Glutamatergic neuron (in vitro differentiated cells): Measurements from ENCODE around the gene PDRG1. TPM values are rescaled to one million over a fixed set of nuclear protein-coding genes. Genes with fewer than 3 reads are reported as not detected.

Experiments
- DNase-seq: peaks from one replicate; pipeline ENCODE4 v3.0.0; 2022
- H3K27ac Mint-ChIP-seq: one replicate; pipeline ENCODE4 v1.8.0; 2020; ENCODE audit warnings: mild to moderate bottlenecking, mixed read lengths, inconsistent platforms; ENCODE audit not compliant: unreplicated experiment
- H3K27me3 Mint-ChIP-seq: one replicate; pipeline ENCODE4 v1.8.0; 2020; ENCODE audit warnings: mild to moderate bottlenecking, moderate library complexity, mixed read lengths, inconsistent platforms; ENCODE audit not compliant: unreplicated experiment
- H3K36me3 Mint-ChIP-seq: one replicate; pipeline ENCODE4 v1.8.0; 2020; ENCODE audit warnings: mild to moderate bottlenecking, mixed read lengths, inconsistent platforms; ENCODE audit not compliant: unreplicated experiment
- H3K4me1 Mint-ChIP-seq: one replicate; pipeline ENCODE4 v1.8.0; 2020; ENCODE audit warnings: mild to moderate bottlenecking, low read depth, mixed read lengths, inconsistent platforms; ENCODE audit not compliant: unreplicated experiment
- H3K4me3 Mint-ChIP-seq: one replicate; pipeline ENCODE4 v1.8.0; 2020; ENCODE audit warnings: mild to moderate bottlenecking, mixed read lengths, inconsistent platforms; ENCODE audit not compliant: unreplicated experiment
- H3K9me3 Mint-ChIP-seq: one replicate; pipeline ENCODE4 v1.8.0; 2020; ENCODE audit warnings: mild to moderate bottlenecking, moderate library complexity, mixed read lengths, inconsistent platforms; ENCODE audit not compliant: unreplicated experiment
- CTCF ChIP-seq: fragments of 200-600 bp; sonication (generic); IDR thresholded peaks from one replicate; pipeline ENCODE4 v1.5.0; 2021; ENCODE audit not compliant: partially characterized antibody, unreplicated experiment
- total RNA-seq: library from RNA; stranded (reverse); fragmentation: NEBNext Ultra II Directional; extraction: Animal tissue kit (Norgen Biotek cat#: 25700); gene quantifications from one replicate; pipeline ENCODE4 v1.2.1, GENCODE V29; 2021; ENCODE audit not compliant: unreplicated experiment

PDRG1 gene
- total RNA-seq, 1 donor from 2014 or later, result 69.5 TPM

DNA sequence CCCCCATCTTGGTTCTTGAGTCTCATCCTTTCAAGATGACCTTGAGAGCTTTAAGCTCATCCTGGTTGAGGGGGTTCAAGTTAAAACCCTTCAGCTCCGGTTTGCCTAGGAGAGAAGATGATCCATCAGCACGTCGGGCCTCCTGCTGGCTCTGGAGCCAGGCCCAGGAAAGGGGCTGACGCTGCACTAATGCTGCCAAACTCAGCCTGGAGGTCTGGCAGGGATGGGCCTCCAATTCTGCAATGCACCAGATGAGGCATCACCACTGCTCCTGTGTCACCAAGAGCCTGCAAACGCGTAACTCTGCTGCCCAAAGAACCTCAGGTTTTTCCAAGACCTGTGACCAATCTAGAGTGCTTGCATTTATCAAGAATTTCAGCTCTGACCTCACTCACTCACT is 6.1 kb downstream of the PDRG1 start:
- peaks cover 17% of the 10 kb centered on the region for H3K36me3 Mint-ChIP-seq
- peaks cover 6% of the 10 kb centered on the region for H3K9me3 Mint-ChIP-seq
- TF ChIP-seq CTCF, result no peak
- H3K27me3 Mint-ChIP-seq, result peaks cover 6% of the 10 kb centered on the region
- H3K4me3 Mint-ChIP-seq, result no peak overlapping the region
- DNase-seq, result peak; percentile 6
- H3K27ac Mint-ChIP-seq, result no peak overlapping the region
- peaks cover 16% of the 10 kb centered on the region for H3K4me1 Mint-ChIP-seq

DNA sequence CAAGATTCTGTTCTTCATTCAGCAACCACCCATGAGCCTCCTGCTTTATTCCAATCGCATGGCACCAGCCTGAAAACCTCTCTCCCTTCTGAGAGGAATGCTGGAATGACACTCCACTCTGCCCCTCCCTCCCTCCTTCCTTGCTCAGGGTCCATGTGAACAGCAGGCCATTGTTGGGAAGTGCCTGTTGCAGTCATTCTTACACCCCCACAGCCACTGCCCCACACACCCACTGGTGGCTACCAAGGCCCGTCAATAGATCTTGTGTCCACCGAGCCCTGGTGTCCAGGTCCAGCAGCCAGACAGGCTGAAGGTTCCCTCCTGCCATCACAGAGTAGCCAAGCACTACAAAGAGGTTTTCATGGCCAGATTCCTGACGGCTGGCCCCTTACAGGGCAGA is 6.5 kb downstream of the PDRG1 start:
- no peak overlapping the region for H3K27ac Mint-ChIP-seq
- peak; percentile 15 for DNase-seq
- H3K4me1 Mint-ChIP-seq, result peaks cover 13% of the 10 kb centered on the region
- H3K27me3 Mint-ChIP-seq, result peaks cover 6% of the 10 kb centered on the region
- H3K4me3 Mint-ChIP-seq, result no peak overlapping the region
- TF ChIP-seq CTCF, result no peak
- H3K9me3 Mint-ChIP-seq, result peaks cover 6% of the 10 kb centered on the region
- peaks cover 17% of the 10 kb centered on the region for H3K36me3 Mint-ChIP-seq

DNA sequence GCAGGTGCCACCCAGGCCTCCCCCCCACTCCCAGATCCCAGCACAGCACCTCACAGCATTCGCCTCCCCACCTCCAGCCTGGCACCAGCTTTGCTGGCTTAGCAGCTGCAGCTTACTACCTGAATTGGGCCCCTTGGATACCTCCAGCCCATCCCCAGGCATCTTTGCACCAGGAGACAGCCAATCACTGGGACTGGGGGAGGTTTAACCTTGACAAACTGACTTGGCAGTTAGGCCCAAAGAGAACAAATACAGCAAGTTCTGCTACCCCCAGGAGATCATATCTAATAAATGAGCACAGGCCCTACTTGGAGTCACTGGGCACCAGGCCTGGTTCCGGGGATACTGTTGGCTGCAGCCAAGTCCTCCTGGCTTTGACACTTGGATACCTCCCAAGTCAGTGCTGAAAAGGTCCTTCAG is 8.8 kb downstream of the PDRG1 start:
- peaks cover 7% of the 10 kb centered on the region for H3K36me3 Mint-ChIP-seq
- no peaks in the 10 kb centered on the region for H3K27me3 Mint-ChIP-seq
- H3K27ac Mint-ChIP-seq, result no peak overlapping the region
- TF ChIP-seq CTCF, result no peak
- no peak for DNase-seq
- H3K4me3 Mint-ChIP-seq, result no peak overlapping the region
- H3K4me1 Mint-ChIP-seq, result no peaks in the 10 kb centered on the region
- H3K9me3 Mint-ChIP-seq, result no peaks in the 10 kb centered on the region

GRCh38 chr20:31939661-31940060 is 12.2 kb downstream of the PDRG1 start:
- no peak for DNase-seq
- Mint-ChIP-seq H3K36me3 (no peaks in the 10 kb centered on the region), H3K9me3 (peaks cover 4% of the 10 kb centered on the region), H3K4me1 (no peaks in the 10 kb centered on the region), H3K27me3 (peaks cover 9% of the 10 kb centered on the region), H3K27ac (no peak overlapping the region), H3K4me3 (no peak overlapping the region)
- no peak for TF ChIP-seq CTCF

DNA sequence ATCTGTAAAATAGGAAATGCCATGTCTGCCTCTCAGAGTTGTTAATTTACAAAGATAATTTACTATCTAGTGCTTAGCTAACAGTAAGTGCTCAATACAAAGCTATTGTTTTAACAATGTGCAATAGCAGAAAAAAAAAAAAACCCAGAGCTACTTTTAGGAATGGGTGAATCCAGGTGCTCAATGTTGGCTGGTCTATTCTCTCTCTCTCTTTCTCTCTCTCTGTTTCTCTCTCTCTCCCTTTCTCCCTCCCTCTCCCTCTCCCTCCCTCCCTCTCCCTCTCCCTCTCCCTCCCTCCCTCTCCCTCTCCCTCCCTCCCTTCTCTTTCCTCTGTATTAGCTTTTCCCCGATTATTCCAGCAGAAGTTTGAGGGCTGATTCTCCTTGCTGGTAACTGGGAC is 14.0 kb downstream of the PDRG1 start:
- no peak for TF ChIP-seq CTCF
- no peak overlapping the region for H3K27ac Mint-ChIP-seq
- no peak overlapping the region for H3K4me3 Mint-ChIP-seq
- H3K27me3 Mint-ChIP-seq, result peaks cover 9% of the 10 kb centered on the region
- H3K4me1 Mint-ChIP-seq, result no peaks in the 10 kb centered on the region
- H3K9me3 Mint-ChIP-seq, result peaks cover 4% of the 10 kb centered on the region
- DNase-seq, result no peak
- H3K36me3 Mint-ChIP-seq, result no peaks in the 10 kb centered on the region
